A549 (cell line): ENCODE data around the gene LDLRAD3.

Source experiments
- CTCF ChIP-seq: fragments of >200 bp; sonication (Bioruptor Twin); formaldehyde crosslinking; IDR thresholded peaks from 3 replicates; pipeline ENCODE4 v1.5.1; 2016
- MAFK ChIP-seq: fragments of 450-650 bp; IDR thresholded peaks from 2 replicates; pipeline ENCODE4 v1.6.1; 2014; ENCODE audit not compliant: partially characterized antibody
- NPAS2 ChIP-seq: fragments of 250-450 bp; sonication (Bioruptor Pico); IDR thresholded peaks from 2 replicates; pipeline ENCODE4 v1.8.0; 2022; ENCODE audit warnings: mild to moderate bottlenecking, moderate library complexity, borderline replicate concordance
- RAD21 ChIP-seq, 2 experiments: fragments of >200 bp in 1 of 2; sonication (Bioruptor Twin) in 1 of 2; formaldehyde crosslinking in 1 of 2; IDR thresholded peaks in 1 of 2; conservative IDR thresholded peaks in 1 of 2; 2 replicates in 1 of 2; 3 replicates in 1 of 2; pipeline ENCODE4 v1.6.1; 2012 to 2018; ENCODE audit warnings: inconsistent platforms in 1 of 2
- RNF2 ChIP-seq: fragments of 200-600 bp; sonication (generic); IDR thresholded peaks from 2 replicates; pipeline ENCODE4 v1.6.1; 2016; ENCODE audit warnings: low read depth, mild to moderate bottlenecking, antibody characterized with exemption, moderate library complexity, borderline replicate concordance
- SREBF2 ChIP-seq: fragments of 450-650 bp; IDR thresholded peaks from 2 replicates; pipeline ENCODE4 v1.6.1; 2014; ENCODE audit warnings: mild to moderate bottlenecking, moderate library complexity

DNA sequence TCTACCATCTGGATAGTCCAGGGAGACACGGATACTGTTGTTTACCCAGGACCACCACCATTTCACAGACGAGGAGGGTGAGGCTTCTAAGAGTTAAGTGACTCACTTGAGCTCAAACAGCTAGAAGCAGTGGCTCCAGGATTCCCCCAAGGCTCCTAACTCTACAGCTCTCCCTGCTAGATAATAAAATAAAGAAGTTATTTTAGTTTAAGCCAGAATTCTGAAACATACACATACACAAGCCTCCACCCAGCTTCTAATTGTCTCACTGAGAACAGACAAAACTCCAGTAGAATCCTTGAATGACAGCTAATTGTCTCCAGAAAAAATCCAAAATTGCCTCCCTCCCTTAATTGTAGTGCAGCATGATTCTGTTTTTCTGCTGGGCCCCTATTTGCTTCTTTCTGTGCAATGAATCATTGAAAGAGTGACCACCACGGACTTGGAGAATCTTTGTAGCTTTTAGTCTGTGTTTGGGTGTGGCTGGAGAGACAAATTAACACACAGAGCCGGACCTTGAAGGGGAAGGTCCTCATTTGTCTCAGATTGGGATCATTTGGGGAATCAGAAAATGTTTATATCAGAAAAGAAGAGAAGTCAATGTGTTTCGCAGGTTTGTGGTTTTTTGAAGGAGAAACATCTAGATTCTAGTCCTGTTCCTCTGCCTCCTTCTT, 280.5 kb downstream of the LDLRAD3 start:
- TF ChIP-seq SREBF2 = no peak
- no peak for TF ChIP-seq NPAS2 (CRISPR knock-in tag)
- no peak for TF ChIP-seq CTCF
- TF ChIP-seq MAFK = no peak
- TF ChIP-seq RAD21 (conservative IDR thresholded peaks at IDR 0.05 in 1 of 2, IDR thresholded peaks at IDR 0.05 in 1 of 2) = no peak
- TF ChIP-seq RNF2 = no peak
